Adrenal gland (tissue), 12 donors: Measurements from ENCODE around the gene CPNE4. TPM values are rescaled to one million over a fixed set of nuclear protein-coding genes. Genes with fewer than 3 reads are reported as not detected.

Experiments
- DNase-seq, 7 donors: peaks; one replicate each; pipeline ENCODE4 v3.0.0-alpha.2; 2019 to 2020
- H3K27ac ChIP-seq, 5 donors: fragments of 200-600 bp; sonication (generic) in 4 of 5; 1 replicate in 3 of 5; 2 replicates in 2 of 5; pipeline versions ENCODE4 v1.5.1 to v1.8.0; 2016 to 2020; ENCODE audit warnings: mild to moderate bottlenecking in 1 of 5
- H3K27me3 ChIP-seq: fragments of 200-600 bp; 2 replicates; pipeline ENCODE4 v1.8.0; 2021
- H3K36me3 ChIP-seq, 2 donors: fragments of 200-600 bp; replicated peaks in 1 of 2; 1 replicate in 1 of 2; 2 replicates in 1 of 2; pipeline versions ENCODE4 v1.5.1 to v1.8.0; 2018 to 2022
- H3K4me1 ChIP-seq, 2 donors: fragments of 200-600 bp; replicated peaks in 1 of 2; 1 replicate in 1 of 2; 2 replicates in 1 of 2; pipeline versions ENCODE4 v1.5.1 to v1.8.0; 2018 to 2021
- H3K4me3 ChIP-seq, 4 donors: fragments of 200-600 bp; sonication (generic) in 3 of 4; one replicate each; pipeline ENCODE4 v1.5.1; 2016 to 2018
- H3K9me3 ChIP-seq, 3 donors: fragments of 200-600 bp; sonication (generic) in 1 of 3; replicated peaks in 1 of 3; 1 replicate in 2 of 3; 2 replicates in 1 of 3; pipeline versions ENCODE4 v1.5.1 to v1.8.0; 2016 to 2021
- POLR2A ChIP-seq, 2 donors: fragments of 450-650 bp; IDR thresholded peaks; one replicate each; pipeline ENCODE4 v1.6.1; 2017; ENCODE audit warnings: antibody characterized with exemption in 2 of 2, mild to moderate bottlenecking in 2 of 2, moderate library complexity in 1 of 2
- WGBS, 4 donors: extraction: QIAGEN DNeasy Blood & Tissue Kit in 2 of 4; methylation state at CpG; one replicate each; pipeline versions ENCODE4 v1.1.5 to v1.1.7; 2013 to 2017; 5-methylcytosine and 5-hydroxymethylcytosine counted together
- intact Hi-C, 2 donors: fragments of 100-400 bp; cut with DNase I; formaldehyde crosslinking; loops; one replicate each; pipeline versions ENCODE4 v1.14.1 to v1.15.0; 2022 to 2023
- polyA plus RNA-seq, 3 donors: library from polyadenylated mRNA; stranded (reverse); fragments of 200-250 nt in 2 of 3; fragments of 350-450 nt in 1 of 3; fragmentation: Illumina TruSeq in 1 of 3; extraction: RNeasy Lipid Tissue Mini Kit (QIAGEN cat#74804) in 1 of 3; gene quantifications; one replicate each; pipeline ENCODE4 v1.2.3, GENCODE V29; 2013 to 2014
- total RNA-seq, 9 donors: library from RNA; depleted of rRNA in 4 of 9; stranded (reverse); fragments of >200 nt in 4 of 9; fragments of 120-200 nt in 1 of 9; fragmentation: NEBNext Ultra II Directional in 1 of 9; extraction: Animal tissue kit (Norgen Biotek cat#: 25700) in 1 of 9; gene quantifications; one replicate each; pipeline versions ENCODE4 v1.1.0 to v1.2.4, GENCODE V29; 2013 to 2023
- TF ChIP-seq, protein P1 (sequence below), 6 experiments: fragments of 450-650 bp in 4 of 6; fragments of 200-600 bp in 2 of 6; sonication (generic) in 1 of 6; IDR thresholded peaks; 1 replicate in 5 of 6; 2 replicates in 1 of 6; pipeline versions ENCODE4 v1.5.1 to v1.8.0; 2016 to 2021; ENCODE audit warnings: antibody characterized with exemption in 6 of 6, mild to moderate bottlenecking in 2 of 6, moderate library complexity in 1 of 6
- donor health status: healthy with polysubstance abuse.
- donor health status: Bipolar disorder and iron deficiency.
- donor health status: DM: yes; HTN: yes; CAD: no.
- donor health status: DM: no; HTN: no; CAD: no.
- donor health status: DM: no; HTN: no; CAD: no.
- donor health status: DM: yes; HTN: yes; CAD: no.

Gene CPNE4
- total and polyA plus RNA-seq, 12 donors, result 0.11 to 7.5 (median 0.59) TPM

DNA sequence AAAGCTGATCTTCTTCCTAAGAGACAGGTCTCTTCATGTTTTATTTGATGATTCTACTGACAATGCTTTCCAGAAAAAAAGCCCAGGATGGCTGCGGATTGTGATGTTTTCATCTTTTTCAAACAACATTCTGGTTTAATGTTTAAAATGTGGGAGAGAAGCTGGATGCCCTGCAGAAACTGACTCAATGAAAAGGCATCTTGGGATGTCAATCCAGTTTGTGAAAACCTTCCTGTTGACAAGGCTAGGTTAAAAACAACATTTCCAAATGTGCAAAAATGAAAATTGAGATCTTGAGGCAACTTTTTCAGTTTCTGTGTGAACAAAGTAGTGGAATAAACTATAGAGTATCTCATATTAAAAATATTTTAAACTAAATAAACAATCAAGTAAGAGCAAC is 376.0 kb downstream of the CPNE4 start:
- Histone ChIP-seq H3K9me3 (no peaks in the 10 kb centered on the region), H3K4me1 (no peaks in the 10 kb centered on the region), H3K4me3 (no peak overlapping the region), H3K36me3 (no peaks in the 10 kb centered on the region), H3K27me3 (no peaks in the 10 kb centered on the region), H3K27ac (no peak overlapping the region)
- TF ChIP-seq, protein P1, sequence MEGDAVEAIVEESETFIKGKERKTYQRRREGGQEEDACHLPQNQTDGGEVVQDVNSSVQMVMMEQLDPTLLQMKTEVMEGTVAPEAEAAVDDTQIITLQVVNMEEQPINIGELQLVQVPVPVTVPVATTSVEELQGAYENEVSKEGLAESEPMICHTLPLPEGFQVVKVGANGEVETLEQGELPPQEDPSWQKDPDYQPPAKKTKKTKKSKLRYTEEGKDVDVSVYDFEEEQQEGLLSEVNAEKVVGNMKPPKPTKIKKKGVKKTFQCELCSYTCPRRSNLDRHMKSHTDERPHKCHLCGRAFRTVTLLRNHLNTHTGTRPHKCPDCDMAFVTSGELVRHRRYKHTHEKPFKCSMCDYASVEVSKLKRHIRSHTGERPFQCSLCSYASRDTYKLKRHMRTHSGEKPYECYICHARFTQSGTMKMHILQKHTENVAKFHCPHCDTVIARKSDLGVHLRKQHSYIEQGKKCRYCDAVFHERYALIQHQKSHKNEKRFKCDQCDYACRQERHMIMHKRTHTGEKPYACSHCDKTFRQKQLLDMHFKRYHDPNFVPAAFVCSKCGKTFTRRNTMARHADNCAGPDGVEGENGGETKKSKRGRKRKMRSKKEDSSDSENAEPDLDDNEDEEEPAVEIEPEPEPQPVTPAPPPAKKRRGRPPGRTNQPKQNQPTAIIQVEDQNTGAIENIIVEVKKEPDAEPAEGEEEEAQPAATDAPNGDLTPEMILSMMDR (IDR thresholded peaks at IDR 0.05), result no peak
- TF ChIP-seq POLR2A (IDR thresholded peaks at IDR 0.05), result no peak
- DNase-seq, result no peak
- 41 to 88% (median 67%) methylated on average over 1 of the region's 1 CpG for WGBS, 4 donors
- intact Hi-C loops, result no loop called here

DNA sequence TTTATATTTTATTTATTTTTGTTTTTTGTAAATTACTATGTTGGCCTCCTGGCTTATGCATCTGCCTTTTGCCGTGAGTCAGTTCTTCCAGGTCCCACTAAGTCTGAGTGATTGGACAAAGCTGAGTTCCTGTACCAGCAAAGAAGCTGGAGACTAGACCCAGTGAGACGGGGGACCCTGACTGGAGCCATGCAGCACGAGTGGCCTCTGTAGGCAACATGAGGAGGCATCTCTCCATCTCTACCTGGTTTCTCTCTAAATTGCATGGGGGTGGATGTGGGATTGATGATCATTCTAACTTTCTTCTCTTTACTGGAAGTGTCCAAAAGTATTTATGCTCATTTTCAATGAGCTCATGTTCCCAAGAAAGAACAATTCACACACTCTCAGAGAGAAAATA is 376.7 kb downstream of the CPNE4 start:
- Histone ChIP-seq H3K27me3 (no peaks in the 10 kb centered on the region), H3K9me3 (no peaks in the 10 kb centered on the region), H3K4me1 (no peaks in the 10 kb centered on the region), H3K36me3 (no peaks in the 10 kb centered on the region), H3K4me3 (no peak overlapping the region), H3K27ac (no peak overlapping the region)
- DNase-seq, result peak in 2 of 7 donors; percentile 1 to 7
- intact Hi-C loops, result no loop called here
- 63 to 76% (median 72%) methylated on average over 3 of the region's 3 CpGs for WGBS, 4 donors
- TF ChIP-seq, protein P1 (IDR thresholded peaks at IDR 0.05), result no peak
- no peak for TF ChIP-seq POLR2A (IDR thresholded peaks at IDR 0.05)

DNA sequence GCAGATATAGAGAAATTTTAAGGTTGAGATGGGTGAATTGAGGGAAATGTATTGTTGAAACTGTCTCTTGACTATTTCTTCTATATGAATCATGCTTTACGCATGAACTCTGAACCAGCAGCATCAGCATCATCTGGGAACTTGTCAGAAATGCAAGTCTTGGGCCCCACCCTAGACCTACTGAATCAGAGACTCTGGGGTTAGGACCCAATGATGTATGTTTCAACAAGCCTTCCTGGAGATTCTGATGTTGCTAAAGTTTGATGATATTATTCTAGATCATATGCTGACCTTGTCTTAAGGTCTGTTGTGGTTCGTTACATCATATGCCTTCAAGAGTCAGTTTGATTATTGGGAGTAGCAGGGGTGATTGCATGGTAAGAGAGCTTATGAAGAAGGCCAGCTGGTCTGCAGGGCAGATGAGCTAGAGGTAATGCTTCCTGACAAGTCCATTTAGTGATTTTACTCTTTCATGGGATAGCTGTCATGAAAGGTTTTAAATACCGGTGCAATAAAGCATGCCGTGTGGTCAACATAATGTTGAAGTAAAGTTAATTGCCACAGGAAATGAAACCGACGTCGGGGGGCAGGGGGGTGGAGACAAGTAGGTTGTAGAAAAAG is 379.6 kb downstream of the CPNE4 start:
- Histone ChIP-seq H3K27ac (no peak overlapping the region), H3K9me3 (no peaks in the 10 kb centered on the region), H3K36me3 (no peaks in the 10 kb centered on the region), H3K27me3 (no peaks in the 10 kb centered on the region), H3K4me3 (no peak overlapping the region), H3K4me1 (no peaks in the 10 kb centered on the region)
- 61 to 72% (median 68%) methylated on average over 7 of the region's 7 CpGs for WGBS, 4 donors
- TF ChIP-seq, protein P1 (IDR thresholded peaks at IDR 0.05), result no peak
- no peak for TF ChIP-seq POLR2A (IDR thresholded peaks at IDR 0.05)
- no peak for DNase-seq
- intact Hi-C loops, result no loop called here

DNA sequence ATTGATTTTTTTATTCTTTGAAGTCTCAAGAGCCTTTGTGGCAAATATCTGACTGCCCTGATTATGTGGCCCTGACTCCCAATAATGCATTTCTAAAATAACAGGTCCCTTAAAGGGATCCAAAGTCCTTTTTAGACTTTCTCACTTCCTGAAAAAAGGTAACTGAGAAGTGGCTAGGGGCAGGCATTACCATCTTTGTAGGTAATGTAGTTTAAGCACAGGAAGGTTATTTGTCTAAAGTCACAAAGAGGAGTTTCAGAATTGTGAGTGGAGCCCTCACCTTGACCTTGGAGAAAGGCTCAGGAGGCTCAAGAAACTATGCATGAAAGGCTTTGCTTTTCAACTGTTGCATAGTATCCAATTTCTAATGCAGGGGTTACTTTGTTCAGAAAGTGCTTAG is 389.2 kb downstream of the CPNE4 start:
- H3K27ac ChIP-seq, result no peak overlapping the region
- intact Hi-C loops, result no loop called here

More for the DNA sequence above, 389.2 kb downstream of the CPNE4 start:
- H3K27me3 ChIP-seq, result no peaks in the 10 kb centered on the region
- no peak overlapping the region for H3K4me3 ChIP-seq
- H3K4me1 ChIP-seq, result no peaks in the 10 kb centered on the region
- TF ChIP-seq, protein P1 (IDR thresholded peaks at IDR 0.05), result no peak
- TF ChIP-seq POLR2A (IDR thresholded peaks at IDR 0.05), result no peak
- H3K9me3 ChIP-seq, result no peaks in the 10 kb centered on the region
- DNase-seq, result no peak
- H3K36me3 ChIP-seq, result no peaks in the 10 kb centered on the region
